Measurements from ENCODE around the gene DPYSL5. TPM values are rescaled to one million over a fixed set of nuclear protein-coding genes. Genes with fewer than 3 reads are reported as not detected.

Gene DPYSL5
- total and polyA plus RNA-seq, 9 of the 15 experiments (the other 6 are each of a cell fraction or from before 2014, with no cell fraction given), result 0.06 TPM; not detected in 8

DNA sequence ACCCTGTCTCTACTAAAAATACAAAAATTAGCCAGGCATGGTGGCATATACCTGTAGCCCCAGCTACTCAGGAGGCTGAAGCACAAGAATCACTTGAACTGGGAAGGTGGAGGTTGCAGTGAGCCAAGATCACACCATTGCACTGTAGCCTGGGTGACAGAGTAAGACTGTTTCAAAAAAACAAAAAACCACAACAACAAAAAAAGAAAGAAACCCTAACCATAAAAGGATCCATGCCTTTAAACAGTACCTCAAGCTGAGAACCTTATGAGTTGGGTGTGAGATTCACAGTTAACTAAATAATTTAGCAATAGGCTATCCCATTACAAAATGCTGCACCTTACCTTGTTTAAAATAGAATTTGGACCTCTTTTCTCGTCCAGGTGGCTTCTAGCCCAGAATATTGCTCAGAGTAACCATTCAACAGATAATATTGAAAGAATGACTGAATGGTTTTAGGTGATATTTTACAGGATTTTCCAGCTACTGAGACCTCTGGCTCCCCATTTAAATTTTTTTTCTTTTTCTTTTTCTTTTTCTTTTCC lies 6.4 kb downstream of the DPYSL5 start:
- ChIA-PET CTCF (ENCODE audit: low intra/inter-chr PET ratio) (no interaction called here), POLR2A (interaction anchor here (0.7 kb wide), 1 partner anchor 43 kb away, joined by 3 read pairs; no protein-coding TSS in a partner anchor)
- H4K20me1 ChIP-seq (replicated peaks; ENCODE audit: control insufficient read depth, insufficient read depth, low read length), result 0 out of 2 replicates have a peak, but pooled peaks cover 2% of the 10 kb centered on the region
- H3K27me3 ChIP-seq (ENCODE audit: control insufficient read depth in 2 of 2, insufficient read depth in 2 of 2, low read length in 2 of 2), result peaks cover 17 to 33% of the 10 kb centered on the region in 2 experiments
- no peak overlapping the region for H3K4me3 ChIP-seq
- no peaks in the 10 kb centered on the region for H3K9me3 ChIP-seq (replicated peaks; ENCODE audit: control insufficient read depth, insufficient read depth, low read depth, low read length)
- DNase-seq (ENCODE audit: extremely low read depth in 1 of 4, low spot score in 3 of 4) (no peak), FAIRE-seq (no peak), ATAC-seq (no peak)
- no peaks in the 10 kb centered on the region for H3K9me1 ChIP-seq (ENCODE audit: control insufficient read depth, insufficient read depth, low read length)
- no peak overlapping the region for H3K27ac ChIP-seq (ENCODE audit: extremely low read depth, low read depth, low read length)
- no peak overlapping the region for H3K4me2 ChIP-seq (ENCODE audit: insufficient read depth, low read length)
- no peaks in the 10 kb centered on the region for H3K36me3 ChIP-seq (ENCODE audit: control insufficient read depth, insufficient read depth, low read length)
- intact Hi-C loops (cut with micrococcal nuclease) (no loop called here), in situ Hi-C loops (cut with MboI) (no loop called here)
- H2AFZ ChIP-seq (ENCODE audit: low read depth, low read length), result no peak overlapping the region
- no TSS peak for BruUV-seq (replicated peaks)
- no peaks in the 10 kb centered on the region for H3K79me2 ChIP-seq (ENCODE audit: control insufficient read depth, insufficient read depth, low read length)
- WGBS (ENCODE audit: insufficient coverage, low coverage, missing lambda C conversion rate), result 0% methylated on average over 1 of the region's 1 CpG
- H3K9ac ChIP-seq (ENCODE audit: insufficient read depth in 1 of 2, low read depth in 2 of 2, low read length in 2 of 2), result no peak overlapping the region
- H3K4me1 ChIP-seq (replicated peaks in 1 of 2; ENCODE audit: control insufficient read depth in 2 of 2, insufficient read depth in 2 of 2, low read length in 2 of 2), result peaks cover 0 to 6% of the 10 kb centered on the region in 2 experiments; a peak in 1 of 5 replicates
- TF ChIP-seq MTF1 (CRISPR knock-in tag; IDR thresholded peaks at IDR 0.05; ENCODE audit: borderline replicate concordance), result no peak
- TF ChIP-seq ELF1 (tag; IDR thresholded peaks at IDR 0.05), result no peak
- TF ChIP-seq, protein P1, sequence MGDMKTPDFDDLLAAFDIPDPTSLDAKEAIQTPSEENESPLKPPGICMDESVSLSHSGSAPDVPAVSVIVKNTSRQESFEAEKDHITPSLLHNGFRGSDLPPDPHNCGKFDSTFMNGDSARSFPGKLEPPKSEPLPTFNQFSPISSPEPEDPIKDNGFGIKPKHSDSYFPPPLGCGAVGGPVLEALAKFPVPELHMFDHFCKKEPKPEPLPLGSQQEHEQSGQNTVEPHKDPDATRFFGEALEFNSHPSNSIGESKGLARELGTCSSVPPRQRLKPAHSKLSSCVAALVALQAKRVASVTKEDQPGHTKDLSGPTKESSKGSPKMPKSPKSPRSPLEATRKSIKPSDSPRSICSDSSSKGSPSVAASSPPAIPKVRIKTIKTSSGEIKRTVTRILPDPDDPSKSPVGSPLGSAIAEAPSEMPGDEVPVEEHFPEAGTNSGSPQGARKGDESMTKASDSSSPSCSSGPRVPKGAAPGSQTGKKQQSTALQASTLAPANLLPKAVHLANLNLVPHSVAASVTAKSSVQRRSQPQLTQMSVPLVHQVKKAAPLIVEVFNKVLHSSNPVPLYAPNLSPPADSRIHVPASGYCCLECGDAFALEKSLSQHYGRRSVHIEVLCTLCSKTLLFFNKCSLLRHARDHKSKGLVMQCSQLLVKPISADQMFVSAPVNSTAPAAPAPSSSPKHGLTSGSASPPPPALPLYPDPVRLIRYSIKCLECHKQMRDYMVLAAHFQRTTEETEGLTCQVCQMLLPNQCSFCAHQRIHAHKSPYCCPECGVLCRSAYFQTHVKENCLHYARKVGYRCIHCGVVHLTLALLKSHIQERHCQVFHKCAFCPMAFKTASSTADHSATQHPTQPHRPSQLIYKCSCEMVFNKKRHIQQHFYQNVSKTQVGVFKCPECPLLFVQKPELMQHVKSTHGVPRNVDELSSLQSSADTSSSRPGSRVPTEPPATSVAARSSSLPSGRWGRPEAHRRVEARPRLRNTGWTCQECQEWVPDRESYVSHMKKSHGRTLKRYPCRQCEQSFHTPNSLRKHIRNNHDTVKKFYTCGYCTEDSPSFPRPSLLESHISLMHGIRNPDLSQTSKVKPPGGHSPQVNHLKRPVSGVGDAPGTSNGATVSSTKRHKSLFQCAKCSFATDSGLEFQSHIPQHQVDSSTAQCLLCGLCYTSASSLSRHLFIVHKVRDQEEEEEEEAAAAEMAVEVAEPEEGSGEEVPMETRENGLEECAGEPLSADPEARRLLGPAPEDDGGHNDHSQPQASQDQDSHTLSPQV (IDR thresholded peaks at IDR 0.05), result no peak
- no peak for TF ChIP-seq SAP30 (IDR thresholded peaks at IDR 0.05; ENCODE audit: borderline replicate concordance, insufficient read depth, low read depth, low read length, poor library complexity, severe bottlenecking)
- TF ChIP-seq, protein P2, sequence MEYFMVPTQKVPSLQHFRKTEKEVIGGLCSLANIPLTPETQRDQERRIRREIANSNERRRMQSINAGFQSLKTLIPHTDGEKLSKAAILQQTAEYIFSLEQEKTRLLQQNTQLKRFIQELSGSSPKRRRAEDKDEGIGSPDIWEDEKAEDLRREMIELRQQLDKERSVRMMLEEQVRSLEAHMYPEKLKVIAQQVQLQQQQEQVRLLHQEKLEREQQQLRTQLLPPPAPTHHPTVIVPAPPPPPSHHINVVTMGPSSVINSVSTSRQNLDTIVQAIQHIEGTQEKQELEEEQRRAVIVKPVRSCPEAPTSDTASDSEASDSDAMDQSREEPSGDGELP (CRISPR knock-in tag; IDR thresholded peaks at IDR 0.05; ENCODE audit: borderline replicate concordance), result no peak
- no peak for TF ChIP-seq ETV5 (CRISPR knock-in tag; IDR thresholded peaks at IDR 0.05; ENCODE audit: low read depth)
- no peak for TF ChIP-seq ZNF253 (CRISPR knock-in tag; conservative IDR thresholded peaks at IDR 0.05)
- no peak for TF ChIP-seq TSC22D4 (tag; IDR thresholded peaks at IDR 0.05)
- no peak for TF ChIP-seq SMAD1 (IDR thresholded peaks at IDR 0.05; ENCODE audit: low read depth, low read length, partially characterized antibody)
- TF ChIP-seq DPF2 (IDR thresholded peaks at IDR 0.05), result no peak
- no peak for TF ChIP-seq ESRRA (IDR thresholded peaks at IDR 0.05; ENCODE audit: borderline replicate concordance, low read depth)
- TF ChIP-seq SMARCB1 (IDR thresholded peaks at IDR 0.05; ENCODE audit: insufficient read length, low read depth), result no peak
- no peak for TF ChIP-seq HMGN3 (IDR thresholded peaks at IDR 0.05; ENCODE audit: borderline replicate concordance, extremely low read depth, insufficient read length, low read depth, low read length)
- no peak for TF ChIP-seq RBM25 (IDR thresholded peaks at IDR 0.05; ENCODE audit: low read depth, low read length, severe bottlenecking)
- no peak for TF ChIP-seq FOXA1 (IDR thresholded peaks at IDR 0.05; ENCODE audit: borderline replicate concordance)

All from K562 (cell line).